Fibroblast of pulmonary artery (primary cell): Measurements from ENCODE around the gene FOXN1.

Source experiments
- DNase-seq: peaks from one replicate; pipeline ENCODE4 v3.0.0-alpha.2; 2010; ENCODE audit warnings: low read depth
- H3K4me3 ChIP-seq: replicated peaks from 2 replicates; pipeline ENCODE4 v1.5.1; 2011; ENCODE audit warnings: low read depth, mild to moderate bottlenecking, control low read depth, low read length, moderate library complexity
- TF ChIP-seq, protein P1 (sequence below): IDR thresholded peaks from 2 replicates; pipeline ENCODE4 v1.5.1; 2011; ENCODE audit warnings: mild to moderate bottlenecking, control low read depth, low read length, inconsistent platforms; ENCODE audit errors: missing control alignments

Gene FOXN1

DNA sequence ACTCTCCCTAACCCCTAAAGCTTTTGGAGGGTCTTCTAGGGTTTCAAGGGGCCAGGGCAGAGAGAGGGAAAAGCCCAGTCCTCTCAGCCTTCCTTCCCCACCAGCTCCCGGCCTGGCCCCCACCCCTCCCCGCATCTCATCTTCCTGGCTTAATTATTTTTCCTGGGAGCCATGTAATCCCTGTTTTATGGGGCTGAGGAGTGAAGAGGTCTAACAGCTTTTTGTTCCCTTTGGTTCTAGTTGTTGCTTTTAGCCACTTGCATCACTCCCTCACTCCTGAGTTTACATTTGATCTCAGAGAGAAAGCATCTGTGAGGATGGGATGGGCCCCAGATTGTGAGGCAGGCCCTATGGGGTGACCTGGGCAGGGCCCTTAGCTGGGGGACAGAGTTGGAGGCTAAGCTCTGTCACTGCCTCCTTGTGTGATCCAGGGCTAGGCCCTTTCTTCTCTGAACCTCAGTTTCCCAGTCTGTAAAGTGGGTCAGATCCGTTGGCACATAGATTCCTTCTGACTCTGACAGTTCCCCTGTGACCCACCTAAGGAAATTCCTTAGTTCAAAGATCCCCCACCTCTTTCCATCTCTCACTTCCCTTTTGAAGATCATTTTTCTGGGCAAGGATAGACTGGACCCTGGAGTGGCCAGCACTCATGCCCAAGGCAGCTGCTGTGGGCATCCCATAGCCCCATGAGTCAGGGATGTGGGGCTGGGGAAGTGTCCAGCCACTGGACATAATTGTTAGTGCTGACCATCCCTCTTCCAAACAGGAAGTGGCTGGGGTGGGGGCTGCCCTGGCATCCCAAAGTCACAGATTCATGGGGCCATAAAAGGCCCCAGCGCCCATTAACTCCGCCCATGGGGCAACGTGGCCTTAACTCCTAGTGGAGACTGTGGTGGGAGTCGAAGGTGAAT is 26.2 kb downstream of the FOXN1 start:
- TF ChIP-seq, protein P1, sequence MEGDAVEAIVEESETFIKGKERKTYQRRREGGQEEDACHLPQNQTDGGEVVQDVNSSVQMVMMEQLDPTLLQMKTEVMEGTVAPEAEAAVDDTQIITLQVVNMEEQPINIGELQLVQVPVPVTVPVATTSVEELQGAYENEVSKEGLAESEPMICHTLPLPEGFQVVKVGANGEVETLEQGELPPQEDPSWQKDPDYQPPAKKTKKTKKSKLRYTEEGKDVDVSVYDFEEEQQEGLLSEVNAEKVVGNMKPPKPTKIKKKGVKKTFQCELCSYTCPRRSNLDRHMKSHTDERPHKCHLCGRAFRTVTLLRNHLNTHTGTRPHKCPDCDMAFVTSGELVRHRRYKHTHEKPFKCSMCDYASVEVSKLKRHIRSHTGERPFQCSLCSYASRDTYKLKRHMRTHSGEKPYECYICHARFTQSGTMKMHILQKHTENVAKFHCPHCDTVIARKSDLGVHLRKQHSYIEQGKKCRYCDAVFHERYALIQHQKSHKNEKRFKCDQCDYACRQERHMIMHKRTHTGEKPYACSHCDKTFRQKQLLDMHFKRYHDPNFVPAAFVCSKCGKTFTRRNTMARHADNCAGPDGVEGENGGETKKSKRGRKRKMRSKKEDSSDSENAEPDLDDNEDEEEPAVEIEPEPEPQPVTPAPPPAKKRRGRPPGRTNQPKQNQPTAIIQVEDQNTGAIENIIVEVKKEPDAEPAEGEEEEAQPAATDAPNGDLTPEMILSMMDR = no peak
- no peak overlapping the region for H3K4me3 ChIP-seq
- no peak for DNase-seq

DNA sequence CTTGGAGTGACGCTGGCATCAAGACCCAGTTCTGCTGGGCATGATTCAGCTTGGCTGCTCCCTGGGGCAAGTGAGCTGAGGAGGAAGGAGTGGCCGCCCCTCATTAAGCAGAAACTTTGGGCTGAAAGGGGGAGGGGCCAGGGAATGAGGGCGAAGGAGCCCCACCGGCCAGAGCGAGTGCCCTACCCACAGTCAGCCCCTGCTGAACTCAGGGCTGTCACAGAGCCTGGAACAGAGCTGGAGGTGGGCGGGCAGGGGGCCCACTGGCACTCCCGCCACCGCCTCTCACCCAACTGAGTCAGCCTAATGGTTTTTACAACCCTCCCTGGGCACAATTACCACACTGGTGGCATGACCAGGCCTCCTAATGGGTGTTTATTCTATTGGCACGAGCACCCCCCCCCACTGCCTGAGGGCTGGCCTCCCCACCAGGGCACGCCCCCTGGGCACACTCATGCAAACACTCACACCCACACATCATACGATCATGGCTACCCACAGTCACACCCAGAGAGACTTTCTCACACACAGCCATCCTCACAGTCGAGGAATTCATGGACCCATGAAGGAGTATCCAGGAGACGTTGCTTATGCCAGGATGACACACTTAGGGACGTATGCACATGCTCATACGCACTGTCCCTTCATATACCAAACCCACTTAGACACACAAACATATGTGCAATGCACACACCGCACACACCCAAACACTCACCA is 27.1 kb downstream of the FOXN1 start:
- TF ChIP-seq, protein P1 = no peak
- DNase-seq = no peak
- no peak overlapping the region for H3K4me3 ChIP-seq

DNA sequence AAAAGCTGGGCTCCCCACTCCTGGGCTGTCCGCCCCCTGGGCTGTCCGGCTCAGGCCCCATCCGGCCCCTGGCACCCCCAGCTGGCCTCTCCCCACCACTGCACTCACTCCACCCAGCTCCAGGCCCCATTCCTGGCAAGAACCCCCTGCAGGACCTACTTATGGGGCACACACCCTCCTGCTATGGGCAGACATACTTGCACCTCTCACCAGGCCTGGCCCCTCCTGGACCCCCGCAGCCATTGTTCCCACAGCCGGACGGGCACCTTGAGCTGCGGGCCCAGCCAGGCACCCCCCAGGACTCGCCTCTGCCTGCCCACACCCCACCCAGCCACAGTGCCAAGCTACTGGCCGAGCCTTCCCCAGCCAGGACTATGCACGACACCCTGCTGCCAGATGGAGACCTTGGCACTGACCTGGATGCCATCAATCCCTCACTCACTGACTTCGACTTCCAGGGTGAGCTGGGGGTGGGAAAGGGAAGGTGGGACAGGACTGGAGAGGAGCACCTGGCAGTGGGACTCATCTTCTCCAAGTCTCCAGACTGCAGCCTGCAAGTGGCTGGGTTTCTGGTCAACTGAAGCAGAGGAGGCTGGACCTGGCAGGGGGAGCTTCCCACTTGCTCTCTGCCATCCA is 28.7 kb downstream of the FOXN1 start:
- no peak overlapping the region for H3K4me3 ChIP-seq
- DNase-seq = no peak
- TF ChIP-seq, protein P1 = no peak

DNA sequence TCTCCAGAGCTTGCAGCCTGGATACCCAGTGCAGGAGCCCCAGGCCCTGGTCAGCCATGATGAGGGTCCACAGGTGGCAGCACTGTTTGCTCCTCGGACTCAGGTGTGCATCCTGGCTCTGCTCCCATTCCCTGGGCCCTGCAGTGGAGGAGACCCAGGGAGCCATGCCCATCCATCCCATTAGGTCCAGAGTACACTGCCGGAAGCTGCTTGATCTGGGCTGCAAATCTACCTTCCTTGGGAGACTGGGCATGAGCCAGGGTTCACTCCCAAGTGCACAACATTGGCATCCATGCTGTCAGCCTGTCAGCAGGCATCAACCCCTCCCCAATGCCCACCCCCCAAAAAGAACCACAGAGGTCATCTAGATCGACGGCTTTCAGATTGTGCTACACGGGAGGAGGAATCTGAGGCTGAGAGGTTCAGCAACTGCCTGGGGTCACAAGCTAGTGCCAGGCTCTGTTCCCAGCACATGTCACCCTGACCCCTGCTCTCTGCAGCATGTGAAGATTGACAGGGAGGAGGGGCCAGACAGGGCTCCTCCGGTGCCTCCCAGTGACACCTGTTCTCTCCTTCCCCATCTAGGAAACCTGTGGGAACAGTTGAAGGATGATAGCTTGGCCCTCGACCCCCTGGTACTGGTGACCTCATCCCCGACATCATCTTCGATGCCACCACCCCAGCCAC is 30.5 kb downstream of the FOXN1 start:
- H3K4me3 ChIP-seq = no peak overlapping the region
- DNase-seq = no peak
- TF ChIP-seq, protein P1 = no peak

DNA sequence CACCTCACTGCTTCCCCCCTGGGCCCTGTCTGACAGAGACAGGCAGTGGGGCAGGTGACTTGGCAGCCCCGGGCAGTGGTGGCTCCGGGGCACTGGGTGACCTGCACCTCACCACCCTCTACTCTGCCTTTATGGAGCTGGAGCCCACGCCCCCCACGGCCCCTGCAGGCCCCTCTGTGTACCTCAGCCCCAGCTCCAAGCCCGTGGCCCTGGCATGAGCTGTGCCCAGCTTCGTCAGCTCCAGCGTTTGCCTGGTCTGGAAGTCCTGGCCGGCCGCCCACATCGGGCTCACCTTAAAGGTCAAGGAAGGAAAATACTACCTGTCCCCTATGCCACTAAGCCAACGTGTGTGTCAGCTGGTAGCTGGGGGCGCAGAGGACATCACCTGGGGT is 31.1 kb downstream of the FOXN1 start:
- DNase-seq = no peak
- TF ChIP-seq, protein P1 = no peak
- H3K4me3 ChIP-seq = no peak overlapping the region

DNA sequence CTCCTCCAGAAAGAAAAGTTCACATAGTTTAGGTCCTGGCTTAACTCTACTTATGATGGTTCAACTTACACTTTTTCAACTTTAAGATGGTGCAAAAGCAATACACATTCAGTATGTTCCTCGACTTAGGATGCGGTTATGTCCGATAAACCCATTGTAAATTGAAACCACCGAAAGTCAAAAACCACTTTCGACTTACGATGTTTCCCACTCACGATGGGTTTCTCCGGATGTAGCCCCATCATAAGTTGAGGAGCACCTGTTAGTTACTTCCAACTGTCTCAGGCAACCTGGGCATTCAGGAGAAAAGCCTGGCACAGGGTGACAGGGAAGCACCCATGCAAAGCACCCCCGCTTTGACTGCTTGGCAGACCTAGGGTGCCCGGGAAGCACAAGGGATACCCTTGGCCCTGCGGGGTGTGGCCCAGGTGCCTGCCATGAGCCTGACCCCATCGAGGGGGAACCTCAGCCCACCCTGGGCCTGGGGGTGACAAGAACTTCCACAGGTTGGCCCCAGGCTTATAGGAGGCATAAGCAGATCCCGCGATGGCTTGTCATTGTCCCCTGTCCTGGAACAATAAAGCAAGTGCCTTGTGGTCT is 32.2 kb downstream of the FOXN1 start:
- H3K4me3 ChIP-seq = no peak overlapping the region
- DNase-seq = no peak
- TF ChIP-seq, protein P1 = no peak
